GM23338 (cell line): ENCODE data around the gene PIGN. TPM values are rescaled to one million over a fixed set of nuclear protein-coding genes. Genes with fewer than 3 reads are reported as not detected.

Experiments used
- ATAC-seq: fragments of 200-7000 bp; cut with Tn5 transposase; 3 replicates; pipeline ENCODE4 v1.9.1; 2020
- DNase-seq: peaks from one replicate; pipeline ENCODE4 v3.0.0-alpha.2; 2015; ENCODE audit warnings: low spot score
- H2AFZ ChIP-seq: fragments of 200-600 bp; sonication (generic); 2 replicates; pipeline ENCODE4 v1.8.0; 2016; ENCODE audit warnings: antibody characterized with exemption, mild to moderate bottlenecking, moderate library complexity
- H3F3A ChIP-seq: fragments of 200-600 bp; sonication (generic); replicated peaks from 2 replicates; pipeline ENCODE4 v1.8.0; 2017; ENCODE audit warnings: antibody characterized with exemption, mixed run types, low read depth
- H3K27ac ChIP-seq: fragments of 200-600 bp; sonication (generic); 2 replicates; pipeline ENCODE4 v1.6.1; 2016; ENCODE audit warnings: low read depth
- H3K27me3 ChIP-seq: fragments of 200-600 bp; sonication (generic); 2 replicates; pipeline ENCODE4 v1.8.0; 2016; ENCODE audit warnings: mild to moderate bottlenecking, mixed run types, moderate library complexity; ENCODE audit not compliant: insufficient read depth
- H3K36me3 ChIP-seq: fragments of 200-600 bp; sonication (generic); 2 replicates; pipeline ENCODE4 v1.8.0; 2016; ENCODE audit warnings: mild to moderate bottlenecking; ENCODE audit not compliant: insufficient read depth
- H3K4me1 ChIP-seq: fragments of 200-600 bp; sonication (generic); 2 replicates; pipeline ENCODE4 v1.8.0; 2016; ENCODE audit warnings: mild to moderate bottlenecking, moderate library complexity; ENCODE audit not compliant: insufficient read depth
- H3K4me2 ChIP-seq: fragments of 200-600 bp; sonication (generic); 2 replicates; pipeline ENCODE4 v1.7.1; 2017; ENCODE audit warnings: mixed run types
- H3K4me3 ChIP-seq: fragments of 200-600 bp; sonication (generic); 2 replicates; pipeline ENCODE4 v1.6.1; 2016; ENCODE audit warnings: mixed run types
- H3K79me2 ChIP-seq: fragments of 200-600 bp; sonication (generic); replicated peaks from 2 replicates; pipeline ENCODE4 v1.8.0; 2017; ENCODE audit warnings: mild to moderate bottlenecking; ENCODE audit not compliant: insufficient read depth
- H3K9me2 ChIP-seq: fragments of 200-600 bp; sonication (generic); 2 replicates; pipeline ENCODE4 v1.8.0; 2017; ENCODE audit not compliant: insufficient read depth
- H4K20me1 ChIP-seq: fragments of 200-600 bp; sonication (generic); replicated peaks from 2 replicates; pipeline ENCODE4 v1.8.0; 2017; ENCODE audit warnings: mild to moderate bottlenecking; ENCODE audit not compliant: insufficient read depth
- H3K27ac Mint-ChIP-seq: 2 replicates; pipeline ENCODE4 v1.8.0; 2020; ENCODE audit warnings: inconsistent platforms, mild to moderate bottlenecking, moderate library complexity, mixed read lengths
- H3K27me3 Mint-ChIP-seq: 3 replicates; pipeline ENCODE4 v1.8.0; 2022; ENCODE audit warnings: low read depth, mild to moderate bottlenecking, moderate library complexity, mixed read lengths, inconsistent platforms; ENCODE audit not compliant: insufficient read depth, poor library complexity
- H3K36me3 Mint-ChIP-seq: 3 replicates; pipeline ENCODE4 v1.8.0; 2021; ENCODE audit warnings: low read depth, mild to moderate bottlenecking, inconsistent platforms, moderate library complexity, mixed read lengths
- H3K4me1 Mint-ChIP-seq: 3 replicates; pipeline ENCODE4 v1.8.0; 2020; ENCODE audit warnings: mild to moderate bottlenecking, inconsistent platforms, mixed read lengths
- H3K4me3 Mint-ChIP-seq: 3 replicates; pipeline ENCODE4 v1.8.0; 2021; ENCODE audit warnings: moderate library complexity, mild to moderate bottlenecking, inconsistent platforms, mixed read lengths
- H3K9me3 Mint-ChIP-seq: 3 replicates; pipeline ENCODE4 v1.8.0; 2020; ENCODE audit warnings: moderate library complexity, mild to moderate bottlenecking, inconsistent platforms, mixed read lengths
- EZH2 ChIP-seq: fragments of 200-600 bp; sonication (generic); IDR thresholded peaks from one replicate; pipeline ENCODE4 v1.8.0; 2017; ENCODE audit warnings: antibody characterized with exemption, mild to moderate bottlenecking, low read depth; ENCODE audit not compliant: unreplicated experiment
- EZH2phosphoT487 ChIP-seq: fragments of 200-600 bp; sonication (generic); IDR thresholded peaks from one replicate; pipeline ENCODE4 v1.8.1; 2018; ENCODE audit warnings: antibody characterized with exemption; ENCODE audit not compliant: unreplicated experiment
- STAT1 ChIP-seq: IDR thresholded peaks from one replicate; pipeline ENCODE4 v1.6.1; 2016; ENCODE audit warnings: antibody characterized with exemption; ENCODE audit not compliant: unreplicated experiment
- ZNF114 ChIP-seq: fragments of 250-450 bp; sonication (Bioruptor Pico); IDR thresholded peaks from 2 replicates; pipeline ENCODE4 v1.5.0; 2020; ENCODE audit warnings: mild to moderate bottlenecking, moderate library complexity
- ZNF331 ChIP-seq: fragments of 250-450 bp; sonication (Bioruptor Pico); IDR thresholded peaks from 2 replicates; pipeline ENCODE4 v1.5.0; 2020; ENCODE audit warnings: low read depth, mild to moderate bottlenecking, moderate library complexity
- polyA plus RNA-seq: library from polyadenylated mRNA; unstranded; fragments of >200 nt; fragmentation: Nextera tagmentation; extraction: Ambion mirVana; gene quantifications from 2 replicates; pipeline ENCODE4 v1.2.1, GENCODE V29; 2016
- total RNA-seq: library from RNA; depleted of rRNA; stranded (reverse); fragments of >200 nt; shearing (Covaris generic); gene quantifications from 2 replicates; pipeline ENCODE4 v1.2.3, GENCODE V29; 2014
- TF ChIP-seq, protein P1 (sequence below): IDR thresholded peaks from one replicate; pipeline ENCODE4 v1.6.1; 2018; ENCODE audit warnings: antibody characterized with exemption; ENCODE audit not compliant: unreplicated experiment
- TF ChIP-seq, protein P2 (sequence below), 2 experiments: fragments of 200-600 bp in 1 of 2; sonication (generic) in 1 of 2; conservative IDR thresholded peaks; 2 replicates each; pipeline versions ENCODE4 v1.5.1 to v1.6.1; 2016 to 2017; ENCODE audit warnings: antibody characterized with exemption in 2 of 2, low read depth in 2 of 2, mild to moderate bottlenecking in 2 of 2, moderate library complexity in 1 of 2
- TF ChIP-seq, protein P3 (sequence below): IDR thresholded peaks from 2 replicates; pipeline ENCODE4 v1.6.1; 2016; ENCODE audit warnings: antibody characterized with exemption

The PIGN gene
- total and polyA plus RNA-seq, 2 experiments from 2014 or later, result 9.4 to 33.0 TPM

DNA sequence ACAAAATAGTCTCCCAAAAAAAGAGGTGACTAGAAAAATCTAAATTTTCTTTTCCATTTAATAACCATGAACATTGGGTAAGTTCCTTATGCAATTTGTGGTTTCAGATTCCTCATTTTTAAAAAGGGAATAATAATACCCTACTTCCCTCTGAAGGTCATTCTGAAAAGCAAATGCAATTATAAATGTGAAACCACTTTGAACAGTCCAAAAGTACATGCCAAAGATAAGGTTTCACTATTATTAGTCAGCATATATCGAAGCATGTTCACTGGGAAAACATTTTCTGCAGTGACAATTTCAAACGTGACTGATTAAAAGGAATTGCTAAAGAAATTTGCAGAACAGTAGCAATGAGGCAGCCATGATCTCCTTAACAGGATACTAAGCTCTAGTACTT is 193.9 kb downstream of the PIGN start (continued):
- TF ChIP-seq, protein P1, sequence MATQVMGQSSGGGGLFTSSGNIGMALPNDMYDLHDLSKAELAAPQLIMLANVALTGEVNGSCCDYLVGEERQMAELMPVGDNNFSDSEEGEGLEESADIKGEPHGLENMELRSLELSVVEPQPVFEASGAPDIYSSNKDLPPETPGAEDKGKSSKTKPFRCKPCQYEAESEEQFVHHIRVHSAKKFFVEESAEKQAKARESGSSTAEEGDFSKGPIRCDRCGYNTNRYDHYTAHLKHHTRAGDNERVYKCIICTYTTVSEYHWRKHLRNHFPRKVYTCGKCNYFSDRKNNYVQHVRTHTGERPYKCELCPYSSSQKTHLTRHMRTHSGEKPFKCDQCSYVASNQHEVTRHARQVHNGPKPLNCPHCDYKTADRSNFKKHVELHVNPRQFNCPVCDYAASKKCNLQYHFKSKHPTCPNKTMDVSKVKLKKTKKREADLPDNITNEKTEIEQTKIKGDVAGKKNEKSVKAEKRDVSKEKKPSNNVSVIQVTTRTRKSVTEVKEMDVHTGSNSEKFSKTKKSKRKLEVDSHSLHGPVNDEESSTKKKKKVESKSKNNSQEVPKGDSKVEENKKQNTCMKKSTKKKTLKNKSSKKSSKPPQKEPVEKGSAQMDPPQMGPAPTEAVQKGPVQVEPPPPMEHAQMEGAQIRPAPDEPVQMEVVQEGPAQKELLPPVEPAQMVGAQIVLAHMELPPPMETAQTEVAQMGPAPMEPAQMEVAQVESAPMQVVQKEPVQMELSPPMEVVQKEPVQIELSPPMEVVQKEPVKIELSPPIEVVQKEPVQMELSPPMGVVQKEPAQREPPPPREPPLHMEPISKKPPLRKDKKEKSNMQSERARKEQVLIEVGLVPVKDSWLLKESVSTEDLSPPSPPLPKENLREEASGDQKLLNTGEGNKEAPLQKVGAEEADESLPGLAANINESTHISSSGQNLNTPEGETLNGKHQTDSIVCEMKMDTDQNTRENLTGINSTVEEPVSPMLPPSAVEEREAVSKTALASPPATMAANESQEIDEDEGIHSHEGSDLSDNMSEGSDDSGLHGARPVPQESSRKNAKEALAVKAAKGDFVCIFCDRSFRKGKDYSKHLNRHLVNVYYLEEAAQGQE, result no peak
- no peak for TF ChIP-seq EZH2
- TF ChIP-seq, protein P2, sequence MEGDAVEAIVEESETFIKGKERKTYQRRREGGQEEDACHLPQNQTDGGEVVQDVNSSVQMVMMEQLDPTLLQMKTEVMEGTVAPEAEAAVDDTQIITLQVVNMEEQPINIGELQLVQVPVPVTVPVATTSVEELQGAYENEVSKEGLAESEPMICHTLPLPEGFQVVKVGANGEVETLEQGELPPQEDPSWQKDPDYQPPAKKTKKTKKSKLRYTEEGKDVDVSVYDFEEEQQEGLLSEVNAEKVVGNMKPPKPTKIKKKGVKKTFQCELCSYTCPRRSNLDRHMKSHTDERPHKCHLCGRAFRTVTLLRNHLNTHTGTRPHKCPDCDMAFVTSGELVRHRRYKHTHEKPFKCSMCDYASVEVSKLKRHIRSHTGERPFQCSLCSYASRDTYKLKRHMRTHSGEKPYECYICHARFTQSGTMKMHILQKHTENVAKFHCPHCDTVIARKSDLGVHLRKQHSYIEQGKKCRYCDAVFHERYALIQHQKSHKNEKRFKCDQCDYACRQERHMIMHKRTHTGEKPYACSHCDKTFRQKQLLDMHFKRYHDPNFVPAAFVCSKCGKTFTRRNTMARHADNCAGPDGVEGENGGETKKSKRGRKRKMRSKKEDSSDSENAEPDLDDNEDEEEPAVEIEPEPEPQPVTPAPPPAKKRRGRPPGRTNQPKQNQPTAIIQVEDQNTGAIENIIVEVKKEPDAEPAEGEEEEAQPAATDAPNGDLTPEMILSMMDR (conservative IDR thresholded peaks at IDR 0.05; ENCODE audit: low read depth in 2 of 2), result no peak

DNA sequence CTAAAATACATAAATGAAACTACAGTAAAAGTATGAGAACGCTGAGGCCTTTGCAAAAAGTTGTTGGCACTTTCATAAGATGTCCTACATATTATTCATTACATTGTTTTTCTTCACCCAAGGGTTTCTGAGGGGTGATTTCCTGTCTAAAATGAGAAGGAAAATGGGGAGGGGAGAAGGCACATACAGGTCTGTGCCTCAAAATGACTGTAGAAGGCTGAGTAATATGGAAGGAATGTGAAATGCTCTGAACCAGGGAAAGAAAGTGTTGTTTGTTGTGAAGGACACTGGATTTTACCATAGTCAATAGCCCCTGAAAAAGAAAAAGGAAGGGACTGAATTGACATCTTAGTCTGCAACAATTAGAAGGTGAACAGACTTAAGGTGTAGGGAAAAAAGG is 194.6 kb downstream of the PIGN start:
- peaks cover 11% of the 10 kb centered on the region for H3K9me2 ChIP-seq
- no peak overlapping the region for H3K4me3 ChIP-seq
- H3K4me1 ChIP-seq, result no peaks in the 10 kb centered on the region
- Mint-ChIP-seq H3K4me3 (no peak overlapping the region), H3K27me3 (no peaks in the 10 kb centered on the region), H3K36me3 (no peaks in the 10 kb centered on the region), H3K4me1 (peaks cover 11% of the 10 kb centered on the region; the same call in 2 of the 3 replicates), H3K9me3 (no peaks in the 10 kb centered on the region), H3K27ac (peak overlapping the region; percentile 42)
- H3K79me2 ChIP-seq, result no peaks in the 10 kb centered on the region
- TF ChIP-seq, protein P3, sequence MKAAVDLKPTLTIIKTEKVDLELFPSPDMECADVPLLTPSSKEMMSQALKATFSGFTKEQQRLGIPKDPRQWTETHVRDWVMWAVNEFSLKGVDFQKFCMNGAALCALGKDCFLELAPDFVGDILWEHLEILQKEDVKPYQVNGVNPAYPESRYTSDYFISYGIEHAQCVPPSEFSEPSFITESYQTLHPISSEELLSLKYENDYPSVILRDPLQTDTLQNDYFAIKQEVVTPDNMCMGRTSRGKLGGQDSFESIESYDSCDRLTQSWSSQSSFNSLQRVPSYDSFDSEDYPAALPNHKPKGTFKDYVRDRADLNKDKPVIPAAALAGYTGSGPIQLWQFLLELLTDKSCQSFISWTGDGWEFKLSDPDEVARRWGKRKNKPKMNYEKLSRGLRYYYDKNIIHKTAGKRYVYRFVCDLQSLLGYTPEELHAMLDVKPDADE, result no peak
- no peak for TF ChIP-seq ZNF114 (CRISPR knock-in tag)
- TF ChIP-seq EZH2phosphoT487, result no peak
- no peak for TF ChIP-seq ZNF331 (CRISPR knock-in tag)
- TF ChIP-seq STAT1, result no peak
- H3K27me3 ChIP-seq, result no peaks in the 10 kb centered on the region
- H3F3A ChIP-seq, result no peaks in the 10 kb centered on the region
- ATAC-seq (no peak), DNase-seq (no peak)
- H3K4me2 ChIP-seq, result no peak overlapping the region
- no peaks in the 10 kb centered on the region for H4K20me1 ChIP-seq
- H3K27ac ChIP-seq, result no peak overlapping the region
- 0 out of 2 replicates have a peak overlapping the region, but pooled peaks have one; percentile 29 for H2AFZ ChIP-seq
- H3K36me3 ChIP-seq, result no peaks in the 10 kb centered on the region
